Stimulated activated CD8-positive, alpha-beta memory T cell treated with anti-CD3 and anti-CD28 coated beads, Interleukin-15, amount 100 ng/mL, for 48 hours (primary cell): ENCODE results near the gene CDH23.

Experiments used
- DNase-seq, 2 donors: peaks; one replicate each; pipeline ENCODE4 v3.0.0-alpha.2; 2020; ENCODE audit warnings: low read depth in 2 of 2

Gene CDH23

DNA sequence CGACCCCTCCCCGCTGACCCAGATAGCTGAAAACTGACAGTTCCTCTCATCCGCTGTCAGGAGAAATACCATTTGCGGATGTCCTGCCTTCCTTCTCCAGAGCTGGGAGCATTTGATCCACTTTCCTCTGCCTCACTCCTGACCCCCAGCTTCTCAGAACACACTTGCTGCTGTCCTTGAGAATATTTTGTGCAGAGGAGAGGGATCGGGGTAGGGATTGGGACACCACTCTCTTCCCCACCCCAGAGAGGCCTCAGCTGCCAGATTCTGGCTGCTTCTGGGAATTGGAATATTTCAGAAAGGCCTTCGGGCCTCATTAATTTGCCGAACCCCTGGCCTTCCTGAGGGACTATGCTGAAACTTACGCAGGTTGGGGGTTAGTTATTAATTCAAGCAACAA is 225.9 kb downstream of the CDH23 start:
- DNase-seq, result no peak

GRCh38 chr10:71623098-71623985 is 226.6 kb downstream of the CDH23 start:
- no peak for DNase-seq

DNA sequence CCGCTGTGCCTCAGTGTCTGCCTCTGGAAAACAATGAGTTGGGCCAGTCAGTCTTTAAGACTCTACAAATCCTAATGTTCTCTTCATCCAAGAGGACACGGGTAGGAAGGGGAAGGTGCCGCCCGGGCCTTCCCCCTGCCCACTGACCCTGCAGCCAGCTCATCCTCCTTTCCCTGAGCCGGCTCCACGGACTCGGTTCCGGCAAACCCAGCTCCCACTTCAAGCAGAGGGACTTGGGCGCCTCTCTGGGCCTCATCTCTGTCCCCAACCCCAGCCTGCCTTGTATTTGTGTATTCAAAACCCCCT is 227.2 kb downstream of the CDH23 start:
- no peak for DNase-seq

DNA sequence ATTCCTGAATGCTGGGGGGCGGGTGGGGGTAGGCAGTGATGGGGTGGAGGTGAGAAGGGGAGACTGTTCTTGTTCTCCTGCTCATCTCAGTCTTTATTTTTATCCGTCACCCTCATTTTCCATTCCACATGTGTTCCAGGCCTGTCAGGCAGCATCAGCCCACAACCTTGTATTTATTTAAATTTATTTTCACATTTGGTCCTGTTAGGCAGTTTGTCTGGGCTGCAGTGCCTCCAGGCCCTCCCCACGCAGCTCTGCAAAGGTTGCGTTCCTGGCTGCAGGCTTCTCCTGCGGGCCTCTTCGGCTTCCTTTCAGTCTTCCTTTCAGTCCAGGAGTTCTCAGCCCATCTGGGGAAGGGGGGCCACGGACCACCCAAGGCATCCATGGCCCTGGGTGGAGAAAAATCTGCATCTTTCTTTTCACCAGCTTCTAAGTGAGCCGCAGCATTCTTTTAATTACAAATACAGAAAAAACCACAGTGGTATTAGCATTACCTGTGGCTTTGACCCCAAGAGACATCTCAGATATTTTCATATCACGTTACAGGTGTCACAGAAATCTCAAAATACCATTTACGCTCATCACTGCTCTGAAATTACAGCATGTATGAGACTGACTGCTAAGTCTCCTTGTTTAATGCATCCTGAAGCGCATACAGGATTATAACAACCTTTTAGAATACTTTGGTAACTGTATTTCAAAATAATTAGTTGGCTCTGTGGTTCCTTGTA is 228.9 kb downstream of the CDH23 start:
- DNase-seq, result no peak

DNA sequence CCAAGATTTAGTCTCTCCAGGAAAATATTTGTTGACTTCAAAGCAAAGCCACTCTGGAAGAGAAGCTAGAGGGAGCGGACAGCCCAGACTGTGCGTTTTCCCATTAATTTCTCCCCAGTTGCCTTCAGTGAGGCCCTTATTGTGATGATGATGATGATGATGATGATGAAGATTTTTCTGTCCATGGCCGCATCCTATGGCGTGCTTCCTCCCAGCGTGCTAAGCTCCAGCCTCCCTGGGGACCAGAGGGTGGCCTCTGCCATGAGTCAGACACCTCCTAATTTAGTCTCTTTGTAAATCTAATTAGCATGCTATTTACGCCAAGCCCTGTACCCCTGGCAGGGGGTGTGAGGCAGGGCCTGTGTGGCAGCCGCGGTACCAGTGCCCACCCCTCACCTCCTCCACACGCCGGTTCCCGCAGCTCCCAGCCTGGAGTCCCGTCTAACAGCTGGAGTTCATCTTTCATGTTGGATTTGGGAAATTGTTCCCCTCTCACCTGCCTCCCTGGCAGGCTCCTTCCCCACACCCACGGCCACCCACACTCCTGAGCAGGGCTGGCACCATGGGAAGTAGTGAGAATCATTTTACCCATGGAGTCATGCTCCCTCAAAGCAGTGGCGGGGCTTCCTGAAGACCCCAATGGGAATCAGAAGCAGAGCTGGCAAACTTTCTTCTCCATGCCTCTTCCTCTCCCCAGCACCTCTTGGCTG is 230.7 kb downstream of the CDH23 start:
- DNase-seq, result no peak

- no peak for DNase-seq
Observed at GRCh38 chr10:71627956-71628355, 231.2 kb downstream of the CDH23 start.

GRCh38 chr10:71629131-71629530 is 232.4 kb downstream of the CDH23 start:
- DNase-seq, result no peak

- no peak for DNase-seq
Observed at GRCh38 chr10:71630168-71630567, 233.4 kb downstream of the CDH23 start.

GRCh38 chr10:71631007-71631861 is 234.5 kb downstream of the CDH23 start:
- no peak for DNase-seq

DNA sequence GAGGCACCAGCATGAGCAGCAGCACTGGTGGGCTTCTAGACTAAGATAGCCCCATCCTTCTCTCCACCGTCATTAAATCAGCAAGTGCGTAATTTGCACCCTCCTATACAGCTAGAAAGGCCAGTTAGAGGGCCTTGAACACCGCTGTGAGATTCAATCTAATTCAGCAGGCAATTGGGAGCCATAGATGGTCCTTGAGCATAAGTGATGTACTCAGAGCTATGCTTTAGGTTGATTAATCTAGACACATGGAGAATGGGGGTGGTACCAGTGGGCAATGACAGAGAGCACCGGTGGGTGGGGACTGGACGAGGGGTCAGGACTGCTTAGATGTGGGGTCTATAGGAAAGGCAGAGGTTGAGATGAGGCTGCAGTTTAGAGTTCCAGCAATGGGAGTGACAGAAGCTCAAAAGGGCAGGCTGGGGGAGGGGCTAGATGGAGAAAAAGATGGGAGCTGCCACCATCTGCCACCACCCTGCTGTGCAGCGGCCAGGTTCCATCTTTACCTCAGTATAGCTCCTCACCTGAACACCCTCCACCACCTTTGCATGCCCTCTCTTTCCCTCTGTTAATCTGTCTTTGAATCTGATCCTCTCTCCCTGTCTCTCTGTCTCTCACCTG is 235.6 kb downstream of the CDH23 start:
- DNase-seq, result no peak

- DNase-seq, result no peak
Observed at GRCh38 chr10:71632896-71633600, 236.3 kb downstream of the CDH23 start.

GRCh38 chr10:71633920-71634319 is 237.2 kb downstream of the CDH23 start:
- DNase-seq, result no peak

- DNase-seq, result no peak
Observed at GRCh38 chr10:71634531-71635164, 237.9 kb downstream of the CDH23 start.

DNA sequence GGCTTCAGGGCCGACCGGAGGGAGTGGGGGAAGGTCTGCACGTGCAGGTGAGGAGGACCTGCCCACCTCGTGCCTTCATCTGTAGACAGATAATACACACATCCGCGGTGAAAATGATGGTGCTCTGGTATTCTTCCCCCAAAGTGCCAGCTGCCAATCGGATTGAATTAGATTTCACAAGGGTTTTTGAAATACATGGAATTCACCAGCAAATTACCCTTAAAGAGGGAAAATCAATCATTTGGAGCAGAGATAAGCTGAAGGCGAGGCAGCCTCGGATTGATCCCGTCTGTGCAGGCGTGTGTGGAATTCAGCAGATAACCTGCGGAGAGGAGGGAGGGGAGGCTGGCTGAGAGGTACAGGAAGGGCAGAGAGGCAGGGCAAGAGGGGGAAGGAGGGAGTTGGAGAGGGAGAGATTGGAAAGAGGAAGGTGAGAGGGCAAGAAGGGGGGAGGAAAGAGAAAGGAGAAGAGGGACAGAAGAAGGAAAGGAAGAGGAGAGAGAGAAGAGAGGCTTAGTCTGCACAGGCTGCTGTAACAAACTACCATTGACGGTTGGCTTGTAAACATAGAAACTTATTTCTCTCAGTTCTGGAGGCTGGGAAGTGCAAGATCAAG is 238.6 kb downstream of the CDH23 start:
- DNase-seq, result no peak

- DNase-seq, result no peak
Observed at GRCh38 chr10:71635867-71636266, 239.1 kb downstream of the CDH23 start.

- no peak for DNase-seq
Observed at GRCh38 chr10:71636588-71636987, 239.9 kb downstream of the CDH23 start.

DNA sequence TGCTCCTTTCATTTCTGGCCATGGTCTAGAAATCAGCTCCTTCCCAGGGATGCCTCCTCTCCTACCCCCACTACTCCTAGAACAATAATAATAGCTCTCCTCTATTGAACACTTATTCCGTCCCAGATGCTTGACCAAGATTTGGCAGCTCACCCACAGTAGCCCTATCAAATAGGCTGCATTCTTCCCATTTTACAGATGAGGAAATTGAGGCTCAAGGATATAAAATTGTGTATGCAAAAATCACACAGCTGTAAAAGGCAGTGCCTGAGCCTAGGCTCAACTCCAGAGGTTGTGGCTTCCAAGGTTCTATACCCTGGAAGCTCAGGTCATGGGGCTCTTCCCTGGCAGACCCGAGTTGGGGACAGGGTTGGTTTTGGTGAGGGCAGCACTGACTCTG is 240.6 kb downstream of the CDH23 start:
- no peak for DNase-seq

DNA sequence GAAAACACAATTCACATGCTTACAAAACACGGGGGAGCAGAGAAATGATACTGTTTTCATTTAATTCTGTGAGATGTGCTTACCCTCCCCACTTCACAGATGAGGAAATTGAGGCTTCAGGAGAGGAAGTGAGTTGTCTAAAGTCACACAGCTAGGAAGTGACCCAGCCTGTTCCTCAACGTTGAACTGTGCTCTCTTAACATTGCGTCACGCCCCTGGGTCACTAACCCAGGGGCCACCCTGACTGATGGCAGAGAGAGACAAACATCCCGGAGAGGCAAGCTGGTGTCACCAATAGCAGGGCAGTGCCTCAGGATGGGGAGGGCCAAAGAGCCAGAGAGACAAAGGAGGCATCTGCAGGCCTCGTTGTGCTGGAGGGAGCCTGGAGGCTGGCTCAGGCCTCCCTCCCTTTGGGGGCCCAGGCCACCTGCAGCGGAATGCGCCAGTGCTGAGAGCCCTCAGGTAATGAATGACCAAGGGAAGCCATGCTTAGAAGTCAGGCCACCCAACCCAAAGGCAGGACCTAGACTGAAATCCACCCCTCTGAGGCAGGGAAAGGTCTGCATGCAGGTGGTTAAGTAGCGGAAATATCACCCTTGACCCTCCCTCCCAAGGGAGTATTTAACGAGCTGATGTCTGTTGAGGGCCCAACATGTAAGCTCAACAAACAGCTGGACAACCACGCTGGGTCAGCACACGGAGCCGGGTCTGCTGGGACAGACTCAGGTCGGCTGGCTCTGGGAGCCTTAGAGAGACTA is 241.5 kb downstream of the CDH23 start:
- no peak for DNase-seq
